ENCODE data around the gene SPPL3. TPM values are rescaled to one million over a fixed set of nuclear protein-coding genes. Genes with fewer than 3 reads are reported as not detected.

The SPPL3 gene
- total RNA-seq, 1 experiment from 2014 or later, result 39.7 TPM

- Histone ChIP-seq H3K36me3 (ENCODE audit: control insufficient read depth in 1 of 2, insufficient read depth in 2 of 2, low read length in 2 of 2) (no peaks in the 10 kb centered on the region), H3K27me3 (ENCODE audit: insufficient read depth, low read length) (no peaks in the 10 kb centered on the region), H3K4me2 (ENCODE audit: low read length) (no peak overlapping the region), H3K9me3 (ENCODE audit: control insufficient read depth in 1 of 2, insufficient read depth in 1 of 2, low read depth in 1 of 2, low read length in 2 of 2) (peaks cover 0 to 4% of the 10 kb centered on the region in 2 experiments; a peak in 1 of 4 replicates), H3K4me1 (ENCODE audit: control insufficient read depth in 1 of 2, insufficient read depth in 2 of 2, low read length in 2 of 2) (no peaks in the 10 kb centered on the region), H3K79me2 (ENCODE audit: insufficient read depth, low read length) (peaks cover 38% of the 10 kb centered on the region), H3K4me3 (replicated peaks in 1 of 2; ENCODE audit: low read depth in 1 of 2, low read length in 2 of 2) (no peak overlapping the region), H3K9ac (ENCODE audit: low read length) (no peak overlapping the region), H3K27ac (ENCODE audit: low read depth, low read length) (no peak overlapping the region), H4K20me1 (ENCODE audit: insufficient read depth) (no peaks in the 10 kb centered on the region), H3K9me2 (ENCODE audit: insufficient read depth) (no peaks in the 10 kb centered on the region), H2AFZ (ENCODE audit: low read depth, low read length, poor library complexity, severe bottlenecking) (no peak overlapping the region)
- no peak for ATAC-seq
- ChIA-PET CTCF (interaction anchor here (1.2 to 1.8 kb wide), 4 partner anchors 8 to 149 kb away, joined by 3 to 11 read pairs (median 6); no protein-coding TSS in a partner anchor), RAD21 (ENCODE audit: low non-redundant PET in 1 of 2, low total read pairs in 2 of 2, uncharacterized antibody in 2 of 2, unreplicated experiment in 2 of 2) (no interaction called here), POLR2A (no interaction called here)
- intact Hi-C loops (cut with micrococcal nuclease), result loop anchor here (2.0 kb wide), 1 partner anchor 115 kb away; no protein-coding TSS in a partner anchor
- TF ChIP-seq CBX3 (IDR thresholded peaks at IDR 0.05; ENCODE audit: low read depth), result no peak
- no peak for TF ChIP-seq CEBPB (IDR thresholded peaks at IDR 0.05; ENCODE audit: low read depth)
- no peak for TF ChIP-seq TCF7L2 (IDR thresholded peaks at IDR 0.05; ENCODE audit: borderline replicate concordance, extremely low read depth, insufficient read depth, insufficient read length)
- no peak for TF ChIP-seq SP1 (IDR thresholded peaks at IDR 0.05; ENCODE audit: low read depth)
- TF ChIP-seq ZFX (IDR thresholded peaks at IDR 0.05), result no peak
- no peak for TF ChIP-seq EZH2phosphoT487 (IDR thresholded peaks at IDR 0.05; ENCODE audit: borderline replicate concordance)
- no peak for TF ChIP-seq CTCF (IDR thresholded peaks at IDR 0.05 in 2 of 3, conservative IDR thresholded peaks at IDR 0.05 in 1 of 3; ENCODE audit: borderline replicate concordance in 1 of 3, insufficient read depth in 1 of 3, low read depth in 2 of 3, low read length in 2 of 3)
- TF ChIP-seq JUND (IDR thresholded peaks at IDR 0.05), result no peak
- no peak for TF ChIP-seq REST (IDR thresholded peaks at IDR 0.05; ENCODE audit: low read depth)
- TF ChIP-seq MAX (IDR thresholded peaks at IDR 0.05), result no peak
- TF ChIP-seq FOSL1 (IDR thresholded peaks at IDR 0.05; ENCODE audit: low read depth), result no peak
- TF ChIP-seq ELF1 (IDR thresholded peaks at IDR 0.05; ENCODE audit: borderline replicate concordance, low read depth), result no peak
- TF ChIP-seq SRF (IDR thresholded peaks at IDR 0.05; ENCODE audit: low read depth), result no peak
- TF ChIP-seq, protein P1, sequence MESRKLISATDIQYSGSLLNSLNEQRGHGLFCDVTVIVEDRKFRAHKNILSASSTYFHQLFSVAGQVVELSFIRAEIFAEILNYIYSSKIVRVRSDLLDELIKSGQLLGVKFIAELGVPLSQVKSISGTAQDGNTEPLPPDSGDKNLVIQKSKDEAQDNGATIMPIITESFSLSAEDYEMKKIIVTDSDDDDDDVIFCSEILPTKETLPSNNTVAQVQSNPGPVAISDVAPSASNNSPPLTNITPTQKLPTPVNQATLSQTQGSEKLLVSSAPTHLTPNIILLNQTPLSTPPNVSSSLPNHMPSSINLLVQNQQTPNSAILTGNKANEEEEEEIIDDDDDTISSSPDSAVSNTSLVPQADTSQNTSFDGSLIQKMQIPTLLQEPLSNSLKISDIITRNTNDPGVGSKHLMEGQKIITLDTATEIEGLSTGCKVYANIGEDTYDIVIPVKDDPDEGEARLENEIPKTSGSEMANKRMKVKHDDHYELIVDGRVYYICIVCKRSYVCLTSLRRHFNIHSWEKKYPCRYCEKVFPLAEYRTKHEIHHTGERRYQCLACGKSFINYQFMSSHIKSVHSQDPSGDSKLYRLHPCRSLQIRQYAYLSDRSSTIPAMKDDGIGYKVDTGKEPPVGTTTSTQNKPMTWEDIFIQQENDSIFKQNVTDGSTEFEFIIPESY (IDR thresholded peaks at IDR 0.05; ENCODE audit: extremely low read depth, insufficient replicate concordance, low read length), result no peak
- TF ChIP-seq, protein P2, sequence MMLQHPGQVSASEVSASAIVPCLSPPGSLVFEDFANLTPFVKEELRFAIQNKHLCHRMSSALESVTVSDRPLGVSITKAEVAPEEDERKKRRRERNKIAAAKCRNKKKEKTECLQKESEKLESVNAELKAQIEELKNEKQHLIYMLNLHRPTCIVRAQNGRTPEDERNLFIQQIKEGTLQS (IDR thresholded peaks at IDR 0.05), result no peak
- no peak for TF ChIP-seq EGR1 (IDR thresholded peaks at IDR 0.05; ENCODE audit: low read depth)
- no peak for TF ChIP-seq RAD21 (IDR thresholded peaks at IDR 0.05; ENCODE audit: low read depth)
- no peak for TF ChIP-seq EZH2 (IDR thresholded peaks at IDR 0.05)
- no peak for TF ChIP-seq POLR2A (IDR thresholded peaks at IDR 0.05; ENCODE audit: borderline replicate concordance, extremely low read depth, insufficient read depth, insufficient read length)
- no peak for DNase-seq (ENCODE audit: low read depth, low spot score)
- BruUV-seq (replicated peaks), result no TSS peak
Observed at GRCh38 chr12:120855823-120856588, 48.2 kb downstream of the SPPL3 start.

Measured in HCT116 (cell line).